SK-N-SH (cell line): ENCODE data around the gene CENPX. TPM values are rescaled to one million over a fixed set of nuclear protein-coding genes. Genes with fewer than 3 reads are reported as not detected.

Experiments
- CTCF ChIA-PET: fragments of 300-600, 350-600 bp; formaldehyde crosslinking; extraction: SDS; loops from one replicate; lab custom pipeline; 2021; lab: Yijun Ruan, JAX
- POLR2A ChIA-PET: fragments of 350-600 bp; sonication (Branson Sonifier 250); formaldehyde crosslinking; extraction: SDS; loops from one replicate; lab custom pipeline; 2020; ENCODE audit warnings: antibody characterized with exemption, inconsistent platforms; lab: Yijun Ruan, JAX
- DNase-seq: peaks from one replicate; pipeline ENCODE4 v3.0.0; 2012
- H2AFZ ChIP-seq: fragments of 200-600 bp; sonication (generic); 2 replicates; pipeline ENCODE4 v1.8.1; 2016; ENCODE audit warnings: antibody characterized with exemption, mild to moderate bottlenecking, low read depth
- H3F3A ChIP-seq: fragments of 200-600 bp; sonication (generic); replicated peaks from 2 replicates; pipeline ENCODE3; 2016; ENCODE audit warnings: antibody characterized with exemption, mild to moderate bottlenecking; ENCODE audit not compliant: insufficient read depth
- H3K27ac ChIP-seq, 2 experiments: fragments of 200-500 bp in 1 of 2; fragments of 200-600 bp in 1 of 2; sonication (Bioruptor generic) in 1 of 2; sonication (generic), shearing (Covaris generic) in 1 of 2; 2 replicates each; pipeline versions ENCODE4 v1.5.1 to v1.6.1; 2014 to 2016; ENCODE audit warnings: low read depth in 2 of 2, inconsistent platforms in 1 of 2, low read length in 1 of 2, mild to moderate bottlenecking in 1 of 2, mixed read lengths in 1 of 2
- H3K27me3 ChIP-seq: fragments of 200-600 bp; sonication (generic), shearing (Covaris generic); 2 replicates; pipeline ENCODE4 v1.6.1; 2016; ENCODE audit warnings: mixed run types; ENCODE audit not compliant: insufficient read depth
- H3K36me3 ChIP-seq, 2 experiments: fragments of 200-500 bp in 1 of 2; fragments of 200-600 bp in 1 of 2; sonication (Bioruptor generic) in 1 of 2; sonication (generic) in 1 of 2; replicated peaks in 1 of 2; 2 replicates each; pipeline versions ENCODE3 to v1.5.1; 2014 to 2016; ENCODE audit warnings: low read length in 1 of 2, mild to moderate bottlenecking in 1 of 2; ENCODE audit not compliant: insufficient read depth in 2 of 2, control insufficient read depth in 1 of 2
- H3K4me1 ChIP-seq, 2 experiments: fragments of 200-500 bp in 1 of 2; fragments of 200-600 bp in 1 of 2; sonication (Bioruptor generic) in 1 of 2; sonication (generic), shearing (Covaris generic) in 1 of 2; 2 replicates each; pipeline versions ENCODE4 v1.5.1 to v1.6.1; 2014 to 2016; ENCODE audit warnings: low read depth in 1 of 2, low read length in 1 of 2, mixed run types in 1 of 2; ENCODE audit not compliant: insufficient read depth in 2 of 2, control insufficient read depth in 1 of 2
- H3K4me2 ChIP-seq: fragments of 200-600 bp; sonication (generic), shearing (Covaris generic); 2 replicates; pipeline ENCODE4 v1.6.1; 2017; ENCODE audit warnings: mixed run types
- H3K4me3 ChIP-seq, 2 experiments: fragments of 200-500 bp in 1 of 2; fragments of 200-600 bp in 1 of 2; sonication (Bioruptor generic) in 1 of 2; sonication (generic), shearing (Covaris generic) in 1 of 2; 2 replicates each; pipeline versions ENCODE4 v1.5.1 to v1.8.1; 2014 to 2016; ENCODE audit warnings: low read depth in 2 of 2, inconsistent platforms in 1 of 2, low read length in 1 of 2, mild to moderate bottlenecking in 1 of 2, mixed read lengths in 1 of 2, moderate library complexity in 1 of 2
- H3K79me2 ChIP-seq: fragments of 200-600 bp; sonication (generic); 2 replicates; pipeline ENCODE4 v1.8.1; 2017; ENCODE audit warnings: mild to moderate bottlenecking; ENCODE audit not compliant: insufficient read depth
- H3K9ac ChIP-seq: fragments of 200-600 bp; sonication (generic); 2 replicates; pipeline ENCODE4 v1.6.1; 2017; ENCODE audit warnings: mixed run types
- H3K9me2 ChIP-seq: fragments of 200-600 bp; sonication (generic); 2 replicates; pipeline ENCODE4 v1.6.1; 2017; ENCODE audit warnings: mixed run types
- H3K9me3 ChIP-seq: fragments of 200-600 bp; sonication (generic); 2 replicates; pipeline ENCODE4 v1.6.1; 2017; ENCODE audit warnings: mixed run types, mild to moderate bottlenecking, moderate library complexity
- H4K20me1 ChIP-seq: fragments of 200-600 bp; sonication (generic); 2 replicates; pipeline ENCODE4 v1.6.1; 2017; ENCODE audit warnings: mild to moderate bottlenecking, mixed run types; ENCODE audit not compliant: insufficient read depth
- ELF1 ChIP-seq: IDR thresholded peaks from 2 replicates; pipeline ENCODE4 v1.4.0; 2012
- GABPA ChIP-seq: IDR thresholded peaks from 2 replicates; pipeline ENCODE4 v1.4.0; 2012; ENCODE audit warnings: low read depth, mild to moderate bottlenecking
- MEF2A ChIP-seq: IDR thresholded peaks from 2 replicates; pipeline ENCODE4 v1.4.0; 2012; ENCODE audit warnings: low read depth, borderline replicate concordance
- RAD21 ChIP-seq: IDR thresholded peaks from 2 replicates; pipeline ENCODE4 v1.6.1; 2012; ENCODE audit warnings: mild to moderate bottlenecking, low read length
- RFX5 ChIP-seq: IDR thresholded peaks from 2 replicates; pipeline ENCODE4 v1.6.1; 2012; ENCODE audit warnings: mild to moderate bottlenecking, improper control_type of control experiment, low read length
- WGBS: methylation state at CpG from one replicate; pipeline ENCODE4 v1.1.6; 2017; ENCODE audit warnings: low lambda C conversion rate; 5-methylcytosine and 5-hydroxymethylcytosine counted together
- polyA plus RNA-seq, 3 experiments: library from polyadenylated mRNA; depleted of rRNA; stranded (reverse); fragments of >200 nt; gene quantifications; 2 replicates each; pipeline ENCODE4 v1.2.3, GENCODE V29; 2012
- TF ChIP-seq, protein P1 (sequence below): IDR thresholded peaks from 2 replicates; pipeline ENCODE4 v1.4.0; 2012; ENCODE audit warnings: low read depth, borderline replicate concordance
- TF ChIP-seq, protein P2 (sequence below): IDR thresholded peaks from 2 replicates; pipeline ENCODE4 v1.6.1; 2012; ENCODE audit warnings: mild to moderate bottlenecking, low read depth, low read length, moderate library complexity

The CENPX gene
- polyA plus RNA-seq, 1 of the 3 experiments (the other 2 are of a cell fraction), result 255 TPM

- TF ChIP-seq RFX5, result no peak
- TF ChIP-seq, protein P1, sequence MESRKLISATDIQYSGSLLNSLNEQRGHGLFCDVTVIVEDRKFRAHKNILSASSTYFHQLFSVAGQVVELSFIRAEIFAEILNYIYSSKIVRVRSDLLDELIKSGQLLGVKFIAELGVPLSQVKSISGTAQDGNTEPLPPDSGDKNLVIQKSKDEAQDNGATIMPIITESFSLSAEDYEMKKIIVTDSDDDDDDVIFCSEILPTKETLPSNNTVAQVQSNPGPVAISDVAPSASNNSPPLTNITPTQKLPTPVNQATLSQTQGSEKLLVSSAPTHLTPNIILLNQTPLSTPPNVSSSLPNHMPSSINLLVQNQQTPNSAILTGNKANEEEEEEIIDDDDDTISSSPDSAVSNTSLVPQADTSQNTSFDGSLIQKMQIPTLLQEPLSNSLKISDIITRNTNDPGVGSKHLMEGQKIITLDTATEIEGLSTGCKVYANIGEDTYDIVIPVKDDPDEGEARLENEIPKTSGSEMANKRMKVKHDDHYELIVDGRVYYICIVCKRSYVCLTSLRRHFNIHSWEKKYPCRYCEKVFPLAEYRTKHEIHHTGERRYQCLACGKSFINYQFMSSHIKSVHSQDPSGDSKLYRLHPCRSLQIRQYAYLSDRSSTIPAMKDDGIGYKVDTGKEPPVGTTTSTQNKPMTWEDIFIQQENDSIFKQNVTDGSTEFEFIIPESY, result no peak
- no peak for TF ChIP-seq GABPA
- TF ChIP-seq, protein P2, sequence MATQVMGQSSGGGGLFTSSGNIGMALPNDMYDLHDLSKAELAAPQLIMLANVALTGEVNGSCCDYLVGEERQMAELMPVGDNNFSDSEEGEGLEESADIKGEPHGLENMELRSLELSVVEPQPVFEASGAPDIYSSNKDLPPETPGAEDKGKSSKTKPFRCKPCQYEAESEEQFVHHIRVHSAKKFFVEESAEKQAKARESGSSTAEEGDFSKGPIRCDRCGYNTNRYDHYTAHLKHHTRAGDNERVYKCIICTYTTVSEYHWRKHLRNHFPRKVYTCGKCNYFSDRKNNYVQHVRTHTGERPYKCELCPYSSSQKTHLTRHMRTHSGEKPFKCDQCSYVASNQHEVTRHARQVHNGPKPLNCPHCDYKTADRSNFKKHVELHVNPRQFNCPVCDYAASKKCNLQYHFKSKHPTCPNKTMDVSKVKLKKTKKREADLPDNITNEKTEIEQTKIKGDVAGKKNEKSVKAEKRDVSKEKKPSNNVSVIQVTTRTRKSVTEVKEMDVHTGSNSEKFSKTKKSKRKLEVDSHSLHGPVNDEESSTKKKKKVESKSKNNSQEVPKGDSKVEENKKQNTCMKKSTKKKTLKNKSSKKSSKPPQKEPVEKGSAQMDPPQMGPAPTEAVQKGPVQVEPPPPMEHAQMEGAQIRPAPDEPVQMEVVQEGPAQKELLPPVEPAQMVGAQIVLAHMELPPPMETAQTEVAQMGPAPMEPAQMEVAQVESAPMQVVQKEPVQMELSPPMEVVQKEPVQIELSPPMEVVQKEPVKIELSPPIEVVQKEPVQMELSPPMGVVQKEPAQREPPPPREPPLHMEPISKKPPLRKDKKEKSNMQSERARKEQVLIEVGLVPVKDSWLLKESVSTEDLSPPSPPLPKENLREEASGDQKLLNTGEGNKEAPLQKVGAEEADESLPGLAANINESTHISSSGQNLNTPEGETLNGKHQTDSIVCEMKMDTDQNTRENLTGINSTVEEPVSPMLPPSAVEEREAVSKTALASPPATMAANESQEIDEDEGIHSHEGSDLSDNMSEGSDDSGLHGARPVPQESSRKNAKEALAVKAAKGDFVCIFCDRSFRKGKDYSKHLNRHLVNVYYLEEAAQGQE, result no peak
- no peak for TF ChIP-seq MEF2A
- TF ChIP-seq ELF1, result no peak
- no peak for TF ChIP-seq RAD21
- Histone ChIP-seq H3F3A (no peaks in the 10 kb centered on the region), H2AFZ (no peak overlapping the region), H3K9me3 (no peaks in the 10 kb centered on the region), H3K4me2 (no peak overlapping the region), H4K20me1 (no peaks in the 10 kb centered on the region), H3K4me3 (no peak overlapping the region), H3K36me3 (peaks cover 0 to 11% of the 10 kb centered on the region in 2 experiments), H3K27ac (no peak overlapping the region), H3K9ac (no peak overlapping the region), H3K9me2 (no peaks in the 10 kb centered on the region), H3K79me2 (peaks cover 12% of the 10 kb centered on the region; the same call in 1 of the 2 replicates), H3K4me1 (peaks cover 0 to 25% of the 10 kb centered on the region in 2 experiments; a peak in 1 of 4 replicates), H3K27me3 (no peaks in the 10 kb centered on the region)
- ChIA-PET POLR2A (no interaction called here), CTCF (interaction anchor here (5.9 to 6.3 kb wide), 2 partner anchors 27 to 33 kb away, joined by 43 to 56 read pairs; partner anchors contain the start of genes CENPX and NOTUM)
- no peak for DNase-seq
- 97% methylated on average over 22 of the region's 37 CpGs for WGBS
These were observed 28.7 kb downstream of the CENPX start for GRCh38 chr17:81993729-81994592.
